Right atrium auricular region (tissue), 2 donors: ENCODE data around the gene SST. TPM values are rescaled to one million over a fixed set of nuclear protein-coding genes. Genes with fewer than 3 reads are reported as not detected.

Source experiments
- DNase-seq: peaks from one replicate; pipeline ENCODE4 v3.0.0-alpha.2; 2019; ENCODE audit warnings: low spot score
- H3K27ac ChIP-seq, 2 donors: fragments of 200-600 bp; sonication (generic); 1 replicate in 1 of 2; 2 replicates in 1 of 2; pipeline ENCODE4 v1.5.1; 2016 to 2019
- H3K27me3 ChIP-seq, 2 donors: fragments of 200-600 bp; sonication (generic); one replicate each; pipeline versions ENCODE4 v1.5.1 to v1.6.0; 2017 to 2019
- H3K36me3 ChIP-seq: fragments of 200-600 bp; sonication (generic); one replicate; pipeline ENCODE4 v1.5.1; 2016
- H3K4me1 ChIP-seq, 2 donors: fragments of 200-600 bp; sonication (generic); one replicate each; pipeline versions ENCODE4 v1.5.1 to v1.6.0; 2017 to 2019
- H3K4me3 ChIP-seq, 2 donors: fragments of 200-600 bp; sonication (generic); 1 replicate in 1 of 2; 2 replicates in 1 of 2; pipeline ENCODE4 v1.5.1; 2017 to 2019; ENCODE audit warnings: mild to moderate bottlenecking in 1 of 2, moderate library complexity in 1 of 2
- H3K9me3 ChIP-seq, 2 donors: fragments of 200-600 bp; sonication (generic); one replicate each; pipeline ENCODE4 v1.5.1; 2019
- CTCF ChIP-seq, 2 donors: fragments of 200-600 bp; sonication (generic); IDR thresholded peaks; one replicate each; pipeline ENCODE4 v1.5.1; 2019; ENCODE audit warnings: antibody characterized with exemption in 2 of 2
- total RNA-seq, 2 donors: library from RNA; depleted of rRNA; stranded (reverse); fragments of >200 nt; gene quantifications; one replicate each; pipeline ENCODE4 v1.1.0, GENCODE V29; 2016

The SST gene
- total RNA-seq, 2 donors from 2014 or later, result not detected

- Histone ChIP-seq H3K27me3 (no peaks in the 10 kb centered on the region), H3K36me3 (no peaks in the 10 kb centered on the region), H3K4me1 (no peaks in the 10 kb centered on the region), H3K9me3 (no peaks in the 10 kb centered on the region), H3K27ac (no peak overlapping the region), H3K4me3 (no peak overlapping the region)
- no peak for DNase-seq
- no peak for TF ChIP-seq CTCF (IDR thresholded peaks at IDR 0.05)
Observed at GRCh38 chr3:187623285-187623814, 46.8 kb downstream of the SST start.

GRCh38 chr3:187621881-187622280, 48.3 kb downstream of the SST start:
- no peaks in the 10 kb centered on the region for H3K4me1 ChIP-seq
- no peak for TF ChIP-seq CTCF (IDR thresholded peaks at IDR 0.05)
- H3K9me3 ChIP-seq, result no peaks in the 10 kb centered on the region
- no peak overlapping the region for H3K4me3 ChIP-seq
- no peak overlapping the region for H3K27ac ChIP-seq
- H3K27me3 ChIP-seq, result no peaks in the 10 kb centered on the region
- no peaks in the 10 kb centered on the region for H3K36me3 ChIP-seq
- DNase-seq, result no peak

DNA sequence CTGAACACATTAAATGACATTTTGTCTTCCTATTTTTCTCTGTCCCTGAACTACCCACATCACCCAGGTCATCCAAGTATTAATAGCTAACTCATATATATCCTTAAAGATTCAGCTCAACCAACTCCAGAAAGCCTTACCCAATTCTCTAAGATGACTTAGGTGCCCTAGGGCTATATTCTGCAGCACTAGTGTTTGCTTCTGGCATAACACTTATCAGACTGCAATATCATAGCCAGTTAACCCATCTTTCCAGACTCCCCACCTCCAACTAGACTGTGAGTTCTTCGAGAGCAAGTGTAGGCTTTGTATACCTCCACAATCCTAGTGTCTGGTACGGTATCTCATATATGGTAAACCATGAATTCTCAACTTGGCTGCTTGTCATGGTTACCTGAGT, 50.7 kb downstream of the SST start:
- Histone ChIP-seq H3K4me1 (no peaks in the 10 kb centered on the region), H3K9me3 (no peaks in the 10 kb centered on the region), H3K4me3 (no peak overlapping the region), H3K36me3 (no peaks in the 10 kb centered on the region), H3K27ac (no peak overlapping the region), H3K27me3 (no peaks in the 10 kb centered on the region)
- no peak for TF ChIP-seq CTCF (IDR thresholded peaks at IDR 0.05)
- DNase-seq, result no peak

Other genes starting within 250 kb of the SST start
- gene RTP2, start 32.2 kb upstream of the SST start, total RNA-seq, result not detected
- 10 to 100 TPM; 53.0 to 88.6 TPM for gene BCL6, start 75.1 kb upstream of the SST start, total RNA-seq